IPS-18c (cell line): ENCODE results near the gene GBP7.

Experiments
- H3K4me3 ChIP-seq: 2 replicates; pipeline ENCODE4 v1.7.0; 2013; ENCODE audit warnings: low read depth, mild to moderate bottlenecking, low read length, moderate library complexity; ENCODE audit not compliant: insufficient read depth
- H3K9me3 ChIP-seq: one replicate; pipeline ENCODE4 v1.6.1; 2013; ENCODE audit warnings: mild to moderate bottlenecking, low read length, moderate library complexity; ENCODE audit not compliant: control insufficient read depth, insufficient read depth

The GBP7 gene

GRCh38 chr1:89087241-89087640, 88.6 kb downstream of the GBP7 start:
- Histone ChIP-seq H3K9me3 (no peaks in the 10 kb centered on the region), H3K4me3 (no peak overlapping the region)

- no peaks in the 10 kb centered on the region for H3K9me3 ChIP-seq
- H3K4me3 ChIP-seq: no peak overlapping the region
Measured at GRCh38 chr1:89085781-89086180, 90.0 kb downstream of the GBP7 start.
